GM12878 (cell line): ENCODE measurements around the gene RSRC1. TPM values are rescaled to one million over a fixed set of nuclear protein-coding genes. Genes with fewer than 3 reads are reported as not detected.

Experiments
- ATAC-seq: fragments of 200-7000 bp; cut with Tn5 transposase; 3 replicates; pipeline ENCODE4 v1.9.1; 2020; ENCODE audit warnings: mild to moderate bottlenecking, moderate library complexity
- BruUV-seq: library from RNA; stranded (reverse); fragments of 400-500 nt; replicated peaks from 2 replicates; lab custom pipeline; 2021; lab: Mats Ljungman, UMichigan
- CTCF ChIA-PET: fragments of 300-600 bp; sonication (Branson Sonifier 250); formaldehyde crosslinking; extraction: SDS; loops from one replicate; lab custom pipeline; 2021; ENCODE audit warnings: inconsistent platforms; lab: Yijun Ruan, JAX
- POLR2A ChIA-PET: fragments of 350-600 bp; formaldehyde crosslinking; extraction: SDS; loops from one replicate; lab custom pipeline; 2021; ENCODE audit warnings: inconsistent platforms; lab: Charles Lee
- RAD21 ChIA-PET: fragments of 300-600 bp; sonication (Branson Sonifier 250); formaldehyde crosslinking; loops from one replicate; lab custom pipeline; 2023; ENCODE audit warnings: antibody characterized with exemption; ENCODE audit not compliant: unreplicated experiment; lab: Charles Lee
- SMC1A ChIA-PET: fragments of 300-600 bp; sonication (Branson Sonifier 250); formaldehyde crosslinking; loops from one replicate; lab custom pipeline; 2023; ENCODE audit not compliant: unreplicated experiment, uncharacterized antibody; lab: Charles Lee
- DNase-seq: peaks from one replicate; pipeline ENCODE4 v3.0.0-alpha.2; 2011; ENCODE audit warnings: low read depth, low spot score
- FAIRE-seq: peaks from 3 replicates; lab custom pipeline; 2011; peaks lifted over from hg19 to GRCh38; lab: Jason Lieb, UNC
- H2AFZ ChIP-seq: 2 replicates; pipeline ENCODE4 v1.6.0; 2011; ENCODE audit warnings: low read depth, low read length, control low read depth; ENCODE audit not compliant: control insufficient read depth
- H3K27ac ChIP-seq: 2 replicates; pipeline ENCODE4 v1.5.1; 2011; ENCODE audit warnings: control low read depth; ENCODE audit not compliant: control insufficient read depth, insufficient read depth
- H3K27me3 ChIP-seq, 2 experiments: replicated peaks in 1 of 2; 2 replicates each; pipeline versions ENCODE4 v1.6.0 to v1.6.1; 2011; ENCODE audit warnings: low read length in 1 of 2; ENCODE audit not compliant: control insufficient read depth in 2 of 2, insufficient read depth in 2 of 2
- H3K36me3 ChIP-seq, 2 experiments: 2 replicates each; pipeline ENCODE4 v1.5.1; 2011; ENCODE audit warnings: low read length in 1 of 2; ENCODE audit not compliant: control insufficient read depth in 2 of 2, insufficient read depth in 2 of 2
- H3K4me1 ChIP-seq: 2 replicates; pipeline ENCODE4 v1.6.1; 2011; ENCODE audit warnings: mild to moderate bottlenecking, low read length, moderate library complexity, mixed read lengths; ENCODE audit not compliant: control insufficient read depth, insufficient read depth
- H3K4me2 ChIP-seq: 2 replicates; pipeline ENCODE4 v1.6.0; 2011; ENCODE audit warnings: control low read depth; ENCODE audit not compliant: control insufficient read depth, insufficient read depth
- H3K4me3 ChIP-seq: fragments of 200-600 bp; sonication (generic); 2 replicates; pipeline ENCODE4 v1.5.1; 2016
- H3K79me2 ChIP-seq: 2 replicates; pipeline ENCODE4 v1.6.0; 2011; ENCODE audit warnings: low read length; ENCODE audit not compliant: control insufficient read depth, insufficient read depth
- H3K9ac ChIP-seq: 2 replicates; pipeline ENCODE4 v1.8.0; 2011; ENCODE audit warnings: low read length, control low read depth, mixed read lengths; ENCODE audit not compliant: control insufficient read depth, insufficient read depth
- H3K9me3 ChIP-seq: replicated peaks from 3 replicates; pipeline ENCODE4 v1.5.1; 2011; ENCODE audit warnings: mild to moderate bottlenecking, low read length; ENCODE audit not compliant: control insufficient read depth, insufficient read depth
- H4K20me1 ChIP-seq: 2 replicates; pipeline ENCODE4 v1.6.0; 2011; ENCODE audit not compliant: control insufficient read depth, insufficient read depth
- KDM1A ChIP-seq: fragments of 200-600 bp; sonication (generic); IDR thresholded peaks from 2 replicates; pipeline ENCODE4 v1.6.1; 2016; ENCODE audit warnings: borderline replicate concordance
- NFYB ChIP-seq: IDR thresholded peaks from 2 replicates; pipeline ENCODE4 v1.6.1; 2011; ENCODE audit warnings: low read depth, mild to moderate bottlenecking, low read length, improper control_type of control experiment, moderate library complexity; ENCODE audit not compliant: insufficient read depth
- POLR2AphosphoS5 ChIP-seq: IDR thresholded peaks from 2 replicates; pipeline ENCODE4 v1.6.1; 2011; ENCODE audit warnings: mild to moderate bottlenecking, low read length, inconsistent platforms
- RUNX3 ChIP-seq: IDR thresholded peaks from 2 replicates; pipeline ENCODE4 v1.6.1; 2012; ENCODE audit warnings: low read length, inconsistent platforms
- SUZ12 ChIP-seq: fragments of 200-600 bp; sonication (generic); IDR thresholded peaks from one replicate; pipeline ENCODE4 v1.6.1; 2018; ENCODE audit warnings: antibody characterized with exemption, mild to moderate bottlenecking; ENCODE audit not compliant: unreplicated experiment
- TCF3 ChIP-seq: IDR thresholded peaks from 2 replicates; pipeline ENCODE4 v1.6.1; 2012; ENCODE audit warnings: low read depth, mild to moderate bottlenecking, low read length, borderline replicate concordance; ENCODE audit not compliant: insufficient read depth
- WGBS: methylation state at CpG from one replicate; pipeline ENCODE4 v1.1.6; 2016; ENCODE audit warnings: low lambda C conversion rate; ENCODE audit not compliant: insufficient replicate concordance, insufficient coverage; ENCODE audit errors: missing lambda C conversion rate; 5-methylcytosine and 5-hydroxymethylcytosine counted together
- in situ Hi-C: fragments of 300-500 bp; cut with MboI; formaldehyde crosslinking; loops from 9 replicates; pipeline ENCODE4 v1.14.3; 2018; ENCODE audit warnings: mixed read lengths
- intact Hi-C: fragments of 100-400 bp; cut with micrococcal nuclease; formaldehyde crosslinking; loops from one replicate; pipeline ENCODE4 v1.14.2; 2022; ENCODE audit not compliant: unreplicated experiment
- polyA plus RNA-seq, 11 experiments: library from polyadenylated mRNA; depleted of rRNA in 4 of 11; unstranded in 6 of 11; stranded (reverse) in 5 of 11; fragments of >200 nt; fragmentation: Nextera tagmentation in 4 of 11; fragmentation: Illumina TruSeq in 1 of 11; extraction: Ambion mirVana in 4 of 11; extraction: Trizol in 1 of 11; gene quantifications; 1 replicate in 1 of 11; 2 replicates in 10 of 11; pipeline versions ENCODE4 v1.2.1 to v1.2.3, GENCODE V29; 2011 to 2016; ENCODE audit warnings: inconsistent platforms in 2 of 11, missing spikeins in 2 of 11, low read depth in 1 of 11
- total RNA-seq, 4 experiments: library from RNA; depleted of rRNA in 3 of 4; stranded (reverse); fragments of >200 nt in 3 of 4; fragmentation: Illumina TruSeq in 1 of 4; extraction: Trizol in 1 of 4; gene quantifications; 2 replicates each; pipeline versions ENCODE4 v1.2.1 to v1.2.3, GENCODE V29; 2013 to 2021
- TF ChIP-seq, protein P1 (sequence below): fragments of 450-650 bp; conservative IDR thresholded peaks from 2 replicates; pipeline ENCODE4 v1.6.1; 2017; ENCODE audit warnings: mild to moderate bottlenecking, moderate library complexity

The RSRC1 gene
- total and polyA plus RNA-seq, 10 of the 15 experiments (the other 5 are each of a cell fraction or from before 2014, with no cell fraction given): 16.4 to 85.9 (median 42.0) TPM

DNA sequence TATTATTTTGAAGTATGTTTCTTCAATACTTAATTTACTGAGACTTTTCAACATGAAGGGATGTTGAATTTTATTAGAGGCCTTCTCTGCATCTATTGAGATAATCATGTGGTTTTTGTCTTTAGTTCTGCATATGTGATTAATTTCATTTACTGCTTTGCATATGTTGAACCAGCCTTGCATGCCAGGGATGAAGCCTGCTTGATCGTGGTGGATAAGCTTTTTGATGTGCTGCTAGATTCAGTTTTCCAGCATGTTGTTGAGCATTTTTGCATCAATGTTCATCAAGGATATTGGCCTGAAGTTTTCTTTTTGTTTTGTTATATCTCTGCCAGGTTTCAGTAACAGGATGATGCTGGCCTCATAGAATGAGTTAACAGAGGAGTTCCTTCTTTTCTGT lies 134.4 kb downstream of the RSRC1 start:
- Histone ChIP-seq H3K4me1 (peaks cover 5% of the 10 kb centered on the region; the same call in 1 of the 2 replicates), H4K20me1 (no peaks in the 10 kb centered on the region), H3K27me3 (no peaks in the 10 kb centered on the region), H2AFZ (no peak overlapping the region), H3K27ac (no peak overlapping the region), H3K9me3 (no peaks in the 10 kb centered on the region; the same call in 2 of the 3 replicates), H3K4me3 (no peak overlapping the region), H3K79me2 (no peaks in the 10 kb centered on the region), H3K4me2 (no peak overlapping the region), H3K9ac (no peak overlapping the region), H3K36me3 (no peaks in the 10 kb centered on the region)
- no TSS peak for BruUV-seq
- in situ Hi-C loops (no loop called here), intact Hi-C loops (no loop called here)
- FAIRE-seq: no peak
- WGBS: 53% methylated on average over 1 of the region's 1 CpG
- RAD21 ChIA-PET: no interaction called here
- SMC1A ChIA-PET: interaction anchor here (0.7 kb wide), 1 partner anchor 187 kb away, joined by 3 read pairs; no protein-coding TSS in a partner anchor
- no peak for ATAC-seq
- POLR2A ChIA-PET: interaction anchor here (0.6 kb wide), 1 partner anchor 81 kb away, joined by 5 read pairs; no protein-coding TSS in a partner anchor
- no peak for DNase-seq
- TF ChIP-seq NFYB (no peak), KDM1A (no peak), TCF3 (no peak), POLR2AphosphoS5 (no peak), SUZ12 (no peak)
- CTCF ChIA-PET: interaction anchor here (0.6 kb wide), 1 partner anchor 13 kb away, joined by 3 read pairs; no protein-coding TSS in a partner anchor

GRCh38 chr3:158247288-158247687 lies 137.4 kb downstream of the RSRC1 start:
- DNase-seq (no peak), ATAC-seq (no peak)
- no peaks in the 10 kb centered on the region for H3K36me3 ChIP-seq
- no peaks in the 10 kb centered on the region for H3K79me2 ChIP-seq
- H3K4me3 ChIP-seq: no peak overlapping the region
- H3K9me3 ChIP-seq: no peaks in the 10 kb centered on the region; the same call in 1 of the 3 replicates
- in situ Hi-C loops: no loop called here
- ChIA-PET CTCF (interaction anchor here (1.6 kb wide), 1 partner anchor 187 kb away, joined by 4 read pairs; no protein-coding TSS in a partner anchor), SMC1A (no interaction called here), RAD21 (no interaction called here), POLR2A (interaction anchor here (0.7 kb wide), 1 partner anchor 41 kb away, joined by 3 read pairs; no protein-coding TSS in a partner anchor)
- no peaks in the 10 kb centered on the region for H4K20me1 ChIP-seq
- H2AFZ ChIP-seq: no peak overlapping the region
- H3K4me1 ChIP-seq: peaks cover 5% of the 10 kb centered on the region; the same call in 1 of the 2 replicates
- no peak overlapping the region for H3K4me2 ChIP-seq
- WGBS: 78% methylated on average over 3 of the region's 3 CpGs
- H3K27me3 ChIP-seq: no peaks in the 10 kb centered on the region
- intact Hi-C loops: no loop called here
- 0 out of 2 replicates have a peak, but pooled peaks have one; percentile 15 for TF ChIP-seq RUNX3
- TF ChIP-seq, protein P1, sequence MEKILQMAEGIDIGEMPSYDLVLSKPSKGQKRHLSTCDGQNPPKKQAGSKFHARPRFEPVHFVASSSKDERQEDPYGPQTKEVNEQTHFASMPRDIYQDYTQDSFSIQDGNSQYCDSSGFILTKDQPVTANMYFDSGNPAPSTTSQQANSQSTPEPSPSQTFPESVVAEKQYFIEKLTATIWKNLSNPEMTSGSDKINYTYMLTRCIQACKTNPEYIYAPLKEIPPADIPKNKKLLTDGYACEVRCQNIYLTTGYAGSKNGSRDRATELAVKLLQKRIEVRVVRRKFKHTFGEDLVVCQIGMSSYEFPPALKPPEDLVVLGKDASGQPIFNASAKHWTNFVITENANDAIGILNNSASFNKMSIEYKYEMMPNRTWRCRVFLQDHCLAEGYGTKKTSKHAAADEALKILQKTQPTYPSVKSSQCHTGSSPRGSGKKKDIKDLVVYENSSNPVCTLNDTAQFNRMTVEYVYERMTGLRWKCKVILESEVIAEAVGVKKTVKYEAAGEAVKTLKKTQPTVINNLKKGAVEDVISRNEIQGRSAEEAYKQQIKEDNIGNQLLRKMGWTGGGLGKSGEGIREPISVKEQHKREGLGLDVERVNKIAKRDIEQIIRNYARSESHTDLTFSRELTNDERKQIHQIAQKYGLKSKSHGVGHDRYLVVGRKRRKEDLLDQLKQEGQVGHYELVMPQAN: no peak
- TF ChIP-seq, all 136 proteins: peak for 1
- Histone ChIP-seq H3K27ac (no peak overlapping the region), H3K9ac (no peak overlapping the region)
- FAIRE-seq: no peak
- BruUV-seq: no TSS peak
